Ishikawa (cell line): ENCODE measurements around the gene TMEM52.
A peak's percentile ranks its signal among the peaks of the same experiment; 100 is the strongest.

ENCODE experiments used
- CREB1 ChIP-seq: IDR thresholded peaks from 2 replicates; pipeline ENCODE4 v1.6.1; 2012; ENCODE audit warnings: low read depth
- EP300 ChIP-seq: IDR thresholded peaks from 2 replicates; pipeline ENCODE4 v1.6.1; 2012; ENCODE audit warnings: borderline replicate concordance
- FOXM1 ChIP-seq: IDR thresholded peaks from 2 replicates; pipeline ENCODE4 v1.6.1; 2012; ENCODE audit warnings: low read depth, borderline replicate concordance
- MAX ChIP-seq: IDR thresholded peaks from 2 replicates; pipeline ENCODE4 v1.6.1; 2012
- NFIC ChIP-seq: IDR thresholded peaks from 2 replicates; pipeline ENCODE4 v1.6.1; 2012
- RAD21 ChIP-seq: IDR thresholded peaks from 2 replicates; pipeline ENCODE4 v1.6.1; 2012; ENCODE audit warnings: low read depth
- REST ChIP-seq: IDR thresholded peaks from 2 replicates; pipeline ENCODE4 v1.6.1; 2012; ENCODE audit warnings: low read depth, mild to moderate bottlenecking
- TCF12 ChIP-seq: IDR thresholded peaks from 2 replicates; pipeline ENCODE4 v1.6.1; 2012; ENCODE audit warnings: low read depth
- USF1 ChIP-seq: IDR thresholded peaks from 2 replicates; pipeline ENCODE4 v1.6.1; 2012
- ZBTB7A ChIP-seq: IDR thresholded peaks from 2 replicates; pipeline ENCODE4 v1.6.1; 2012; ENCODE audit warnings: low read depth

GRCh38 chr1:1917995-1918900 is 831 bp downstream of the TMEM52 start:
- TF ChIP-seq ZBTB7A (no peak), EP300 (no peak), CREB1 (no peak), REST (no peak), MAX (no peak), FOXM1 (no peak), USF1 (peak; percentile 62; the same call in 1 of the 2 replicates), NFIC (no peak), TCF12 (no peak), RAD21 (no peak)
